GF-D8 (cell line): ENCODE data around the gene PTP4A2.

Source experiments
- DNase-seq: peaks from one replicate; lab custom pipeline; 2025; lab: John Stamatoyannopoulos, UW

PTP4A2 gene

DNA sequence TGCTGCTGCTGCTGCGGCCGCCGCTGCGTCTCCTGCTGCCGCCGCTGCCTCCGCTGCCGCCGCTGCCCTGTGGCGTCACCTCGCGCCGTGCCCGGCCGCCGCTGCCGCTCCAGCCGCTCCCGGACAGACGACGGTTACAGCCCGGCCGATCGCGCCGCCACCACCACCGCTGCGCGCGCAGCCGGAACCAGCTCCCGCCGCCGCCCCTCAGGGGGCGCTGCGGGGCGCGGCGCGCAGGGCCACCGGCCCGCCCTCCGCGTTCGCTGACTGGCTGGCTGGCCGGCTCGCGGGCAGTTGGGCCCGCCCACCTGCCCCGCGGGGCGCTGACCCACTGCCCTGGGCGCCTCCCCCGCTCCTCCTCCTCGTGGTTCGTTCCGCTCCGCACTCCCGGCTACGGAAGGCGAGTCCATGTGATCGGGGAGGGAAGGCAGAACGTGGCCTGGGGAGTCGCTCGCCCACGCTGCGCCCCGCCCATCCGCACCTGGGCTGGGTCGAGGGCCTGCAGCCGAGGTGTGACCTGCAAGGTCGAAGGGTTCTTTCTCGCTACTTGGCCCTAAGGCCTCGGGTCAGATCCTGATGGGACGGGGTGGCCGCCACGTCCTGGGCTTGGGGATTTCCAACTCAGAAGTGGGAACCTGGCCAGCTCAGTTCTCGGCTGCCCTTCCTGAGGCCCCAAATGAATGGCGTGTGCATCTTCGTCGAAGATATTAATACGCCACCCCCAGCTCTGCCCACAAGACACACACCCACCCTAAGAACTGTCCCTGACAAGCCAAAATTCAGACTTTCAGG is at the start of gene PTP4A2:
TSS of gene PTP4A2 (minus strand) at position 185 of the 792 bp plus-strand sequence. CDS start 19,303 bp downstream, outside the sequence.
- peak; percentile 90 for DNase-seq

DNA sequence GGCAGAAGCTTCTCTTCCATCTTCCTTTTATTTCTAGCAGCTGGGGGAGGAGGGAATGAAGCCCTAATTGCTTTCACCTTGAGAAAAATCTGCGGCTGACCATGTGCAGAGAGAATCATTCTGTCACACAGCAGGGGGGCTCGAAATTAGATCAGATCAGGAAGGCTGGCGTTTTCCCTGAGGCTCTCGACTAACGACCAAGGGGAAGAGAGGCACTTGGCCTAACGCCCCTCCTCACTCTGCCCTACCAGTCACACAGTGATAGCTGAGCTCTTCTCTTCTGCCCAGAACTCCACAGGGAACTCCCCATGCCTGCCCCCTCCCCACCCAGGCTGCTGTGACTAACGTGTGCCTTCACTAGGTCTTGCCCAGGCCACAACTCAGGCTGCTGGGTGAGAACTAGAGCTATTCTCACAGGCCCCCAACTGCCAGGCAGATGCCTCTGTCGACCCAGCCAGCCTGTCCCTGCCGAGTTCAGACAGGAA is 49.0 kb upstream of the PTP4A2 start:
- no peak for DNase-seq

- DNase-seq: no peak
Observed at GRCh38 chr1:31985430-31985829, 47.3 kb upstream of the PTP4A2 start.

- DNase-seq: no peak
Observed at GRCh38 chr1:31984419-31985347, 46.5 kb upstream of the PTP4A2 start.

GRCh38 chr1:31981972-31982371 is 43.8 kb upstream of the PTP4A2 start:
- DNase-seq: peak; percentile 68

DNA sequence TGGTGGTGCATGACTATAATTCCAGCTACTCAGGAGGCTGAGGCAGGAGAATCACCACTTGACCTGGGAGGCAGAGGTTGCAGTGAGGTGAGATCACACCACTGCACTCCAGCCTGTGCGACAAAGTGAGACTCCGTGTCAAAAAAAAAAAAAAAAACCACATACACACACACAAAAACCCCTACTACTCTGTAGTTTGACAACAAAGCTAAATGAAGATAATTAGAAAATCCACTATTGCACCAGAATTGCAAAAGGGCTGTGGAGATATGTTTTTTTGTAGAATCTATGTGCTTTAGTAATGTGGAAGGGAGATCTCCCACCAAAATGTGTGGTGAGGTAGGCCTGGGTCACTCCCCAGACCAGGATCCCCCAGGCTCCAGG is 43.3 kb upstream of the PTP4A2 start:
- DNase-seq: no peak

GRCh38 chr1:31980835-31981455 is 42.8 kb upstream of the PTP4A2 start:
- DNase-seq: no peak

GRCh38 chr1:31978843-31979400 is 40.8 kb upstream of the PTP4A2 start:
- DNase-seq: no peak

DNA sequence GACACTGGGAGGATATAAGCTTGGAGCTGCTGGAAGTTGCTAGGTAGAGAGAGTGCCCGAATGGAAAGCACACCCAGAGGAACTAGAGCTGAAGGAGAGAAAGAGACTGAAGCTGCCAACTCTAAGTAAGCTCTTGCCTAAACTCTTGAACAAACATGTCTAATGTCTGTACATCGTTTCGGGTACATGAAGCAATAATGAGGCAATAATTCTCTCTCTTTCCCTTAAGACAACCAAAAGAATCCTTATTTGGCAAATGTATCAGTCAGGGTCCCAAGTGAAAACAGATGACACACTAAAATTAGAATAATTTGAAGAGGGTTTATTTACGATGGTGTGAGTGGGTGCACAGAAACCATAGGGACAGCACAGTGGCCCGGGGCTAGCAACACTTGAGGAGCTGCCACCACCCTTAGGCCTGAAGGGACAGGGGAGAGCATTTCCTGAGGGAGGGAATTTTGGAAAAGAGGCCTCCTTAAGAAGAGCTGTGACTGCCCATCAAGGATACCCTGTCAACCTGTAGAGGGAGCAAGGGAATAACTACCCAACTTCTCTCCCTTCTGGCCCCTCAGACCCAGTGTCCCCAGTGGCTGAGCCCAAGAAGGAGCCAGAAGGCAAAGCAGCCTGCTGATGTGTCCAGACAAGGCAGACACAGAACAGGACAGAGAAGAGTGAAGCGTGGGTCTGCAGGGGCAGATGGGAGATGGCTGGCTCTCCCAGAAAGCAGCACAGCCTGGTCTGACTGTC is 39.4 kb upstream of the PTP4A2 start:
- no peak for DNase-seq

GRCh38 chr1:31976401-31976800 is 38.2 kb upstream of the PTP4A2 start:
- no peak for DNase-seq

DNA sequence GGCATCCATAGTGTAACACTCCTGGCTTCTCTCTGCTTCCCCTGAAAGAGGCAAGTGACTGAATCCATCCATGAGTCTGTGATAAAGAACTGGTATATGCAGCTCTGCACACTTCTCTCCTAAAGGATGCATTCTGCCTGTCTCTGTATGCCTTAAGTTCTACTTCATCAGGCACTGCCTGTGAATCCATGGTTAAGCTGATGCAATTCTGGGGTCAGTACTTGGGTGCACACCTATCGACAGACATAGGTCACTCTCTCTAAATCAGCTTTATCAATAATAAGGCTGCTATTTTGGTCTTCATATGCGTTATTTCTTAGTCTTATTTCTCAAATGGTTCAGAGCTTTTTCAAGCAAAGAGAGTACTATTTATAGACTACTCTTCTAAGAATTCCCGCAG is 32.7 kb upstream of the PTP4A2 start:
- DNase-seq: no peak

DNA sequence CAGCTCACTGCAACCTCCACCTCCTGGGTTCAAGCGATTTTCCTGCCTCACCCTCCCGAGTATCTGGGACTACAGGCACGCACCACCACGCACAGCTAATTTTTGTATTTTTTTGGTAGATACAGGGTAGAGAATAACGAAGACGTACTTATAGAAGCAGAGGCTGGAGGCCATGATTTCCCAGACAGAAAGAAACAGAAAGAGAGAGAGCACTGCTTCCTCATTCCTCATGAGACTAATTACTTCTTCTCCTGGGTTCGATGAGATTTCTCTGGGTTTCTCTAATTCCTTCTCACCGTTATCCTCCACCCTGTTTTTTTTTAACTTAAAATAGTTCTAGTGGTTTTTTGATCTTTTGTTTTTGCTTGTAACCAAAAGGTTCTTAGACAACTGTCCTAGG is 23.4 kb upstream of the PTP4A2 start:
- DNase-seq: no peak

GRCh38 chr1:31959521-31960340 is 21.6 kb upstream of the PTP4A2 start:
- peak; percentile 54 for DNase-seq

DNA sequence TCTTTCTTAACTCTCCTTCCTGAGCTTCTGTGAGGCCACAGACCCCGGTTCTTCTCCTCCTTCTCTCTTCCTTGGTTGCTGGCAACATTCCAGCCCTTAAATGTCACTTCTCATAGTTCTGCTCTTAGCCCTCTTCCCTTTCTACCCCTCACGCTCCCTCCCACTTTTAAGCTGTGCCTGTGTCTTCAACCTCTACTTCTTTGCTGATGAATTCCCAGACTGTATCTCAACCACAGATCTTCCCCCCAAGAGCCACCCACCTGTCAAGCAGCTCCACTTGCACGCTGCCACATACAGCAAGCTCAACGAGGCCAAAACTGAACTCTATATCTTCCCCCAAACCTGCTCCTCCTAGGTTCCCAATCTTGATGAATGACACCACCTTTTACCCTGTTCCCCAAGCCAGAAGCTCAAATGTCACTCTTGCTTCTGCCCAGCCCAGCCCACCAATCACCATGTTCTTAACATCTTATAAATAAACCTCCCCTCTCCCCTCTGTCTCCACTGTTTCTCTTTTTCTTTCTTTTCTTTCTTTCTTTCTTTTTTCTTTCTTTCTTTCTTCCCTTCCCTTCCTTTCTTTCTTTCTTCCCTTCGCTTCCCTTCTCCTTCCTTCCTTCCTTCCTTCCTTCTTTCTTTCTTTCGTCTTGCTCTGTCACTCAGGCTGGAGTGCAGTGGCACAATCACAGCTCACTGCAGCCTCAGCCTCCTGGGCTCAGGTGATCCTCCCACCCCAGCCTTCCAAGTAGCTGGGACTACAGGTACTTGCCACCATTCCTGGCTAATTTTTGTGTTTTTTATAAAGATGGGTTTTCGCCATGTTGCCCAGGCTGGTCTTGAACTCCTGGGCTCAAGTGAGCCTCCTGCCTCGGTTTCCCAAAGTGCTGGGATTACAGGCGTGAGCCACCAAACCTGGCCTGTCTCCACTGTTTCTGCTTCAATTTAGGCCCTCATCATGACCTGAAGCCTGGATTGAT is 19.8 kb upstream of the PTP4A2 start:
- DNase-seq: peak; percentile 95

DNA sequence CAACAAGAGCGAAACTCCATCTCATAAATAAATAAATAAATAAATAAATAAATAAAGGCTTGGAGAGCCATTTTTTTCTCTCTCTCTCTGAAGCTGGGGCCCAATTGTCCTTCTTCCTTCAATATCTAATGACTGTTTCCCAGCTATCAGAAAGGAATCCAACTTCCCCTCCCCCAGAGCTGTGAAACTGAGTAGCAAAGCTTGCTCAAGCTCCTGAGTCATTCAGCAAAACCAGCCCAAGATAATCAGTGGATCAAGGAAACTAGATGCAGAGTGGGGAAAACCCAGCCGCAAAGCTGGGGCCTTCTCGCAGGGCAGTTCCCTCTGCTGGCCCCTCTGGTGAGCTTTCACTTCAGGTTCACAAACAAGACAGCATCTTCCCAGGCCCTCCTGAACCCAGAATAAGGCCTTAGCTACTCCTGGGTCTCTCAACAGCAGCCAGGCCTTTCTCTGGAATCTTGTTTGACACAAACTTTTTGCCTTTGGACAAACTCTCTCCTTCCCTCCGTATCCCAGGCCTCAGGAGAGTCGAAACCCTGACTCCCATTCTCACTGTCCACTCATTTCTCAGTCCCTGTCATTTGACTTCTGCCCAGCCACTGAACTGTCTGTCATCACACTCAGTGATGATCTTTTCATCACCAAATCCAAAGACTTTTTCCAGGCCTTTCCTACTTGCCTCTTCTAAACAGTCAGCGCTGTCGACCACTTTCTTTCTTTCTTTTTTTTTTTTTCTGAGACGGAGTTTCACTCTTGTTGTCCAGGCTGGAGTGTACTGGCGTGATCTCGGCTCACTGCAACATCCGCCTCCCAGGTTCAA is 18.0 kb upstream of the PTP4A2 start:
- peak; percentile 90 for DNase-seq

DNA sequence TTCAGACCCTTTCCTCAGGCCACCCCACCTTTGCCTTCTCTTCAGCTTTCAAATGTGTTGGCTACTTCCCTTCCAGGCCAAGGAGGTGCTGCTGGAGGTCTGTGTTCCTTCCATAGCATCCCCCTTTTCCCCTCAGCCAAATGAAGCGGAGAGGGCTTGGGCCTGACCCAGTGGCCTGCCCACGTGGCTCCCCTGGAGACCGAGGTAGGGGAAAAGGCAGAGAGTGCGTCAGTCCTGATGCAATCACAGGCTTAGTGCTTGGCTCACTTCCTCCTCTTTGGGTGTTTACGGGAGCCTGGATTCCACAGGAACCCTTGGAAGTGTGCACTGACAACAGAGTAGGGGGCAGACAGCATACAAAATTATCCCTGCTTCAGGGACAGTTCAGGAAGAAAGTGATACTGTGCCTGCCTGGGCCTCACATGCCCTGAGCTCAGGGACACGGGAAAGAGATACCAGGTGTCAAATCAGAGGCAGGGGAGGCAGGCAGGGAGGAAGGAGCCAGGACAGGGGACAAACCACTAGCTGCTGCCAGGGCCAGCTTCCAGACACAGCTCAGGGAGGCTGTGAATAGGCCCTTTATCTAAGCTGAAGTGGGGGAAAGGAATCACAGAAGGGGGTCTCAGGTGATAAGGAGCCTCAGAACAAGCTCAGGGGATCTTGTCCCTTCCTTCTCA is 16.6 kb upstream of the PTP4A2 start:
- peak; percentile 69 for DNase-seq

- DNase-seq: no peak
Observed at GRCh38 chr1:31952825-31953220, 14.7 kb upstream of the PTP4A2 start.

- DNase-seq: no peak
Observed at GRCh38 chr1:31951276-31951675, 13.1 kb upstream of the PTP4A2 start.
